ENCODE data around the gene GLCCI1. TPM values are rescaled to one million over a fixed set of nuclear protein-coding genes. Genes with fewer than 3 reads are reported as not detected.

The GLCCI1 gene
- total and polyA plus RNA-seq, 2 of the 8 experiments (the other 6 are each of a cell fraction or from before 2014, with no cell fraction given) = 12.4 to 27.7 TPM

DNA sequence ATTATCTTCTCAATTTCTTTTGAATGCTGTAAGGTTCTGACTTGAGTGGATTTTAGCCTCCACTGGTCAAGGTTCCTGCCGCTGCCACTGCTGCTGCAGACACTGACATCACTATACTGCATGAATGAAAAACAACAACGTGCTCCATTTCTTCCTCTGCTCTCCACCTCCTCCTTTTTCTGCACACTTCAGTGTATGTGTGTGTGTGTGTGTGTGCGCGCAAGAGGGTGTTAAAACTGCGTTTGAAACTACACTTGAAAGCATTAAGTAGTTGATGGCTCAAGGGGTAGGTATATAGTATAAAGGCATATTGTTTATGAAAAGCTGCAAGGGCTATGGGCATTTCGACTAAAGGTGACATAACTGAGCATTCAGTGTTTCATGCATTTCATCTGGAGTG, 3.5 kb downstream of the GLCCI1 start:
- ChIA-PET CTCF (ENCODE audit: partially characterized antibody) (interaction anchor here (0.5 kb wide), 1 partner anchor 296 kb away, joined by 4 read pairs; no protein-coding TSS in a partner anchor), POLR2A (ENCODE audit: partially characterized antibody) (no interaction called here)
- no peak for DNase-seq (ENCODE audit: low read depth in 1 of 2, low spot score in 2 of 2)
- H3K36me3 ChIP-seq (ENCODE audit: control insufficient read depth in 2 of 4, insufficient read depth in 4 of 4, low read length in 3 of 4) = no peaks in the 10 kb centered on the region
- no peak overlapping the region for H4K5ac ChIP-seq (ENCODE audit: insufficient read length, low read depth, low read length)
- H2BK5ac ChIP-seq (ENCODE audit: low read depth, low read length) = no peak overlapping the region
- no peak overlapping the region for H4K91ac ChIP-seq (replicated peaks; ENCODE audit: insufficient read length, low read length)
- no peak overlapping the region for H2AK5ac ChIP-seq (ENCODE audit: low read depth, low read length)
- TF ChIP-seq CEBPB (IDR thresholded peaks at IDR 0.05; ENCODE audit: low read depth, low read length) (no peak), CTBP2 (IDR thresholded peaks at IDR 0.05; ENCODE audit: borderline replicate concordance, insufficient read depth, insufficient read length, low read length) (no peak)
- H2BK12ac ChIP-seq (ENCODE audit: low read depth, low read length) = no peak overlapping the region
- H2BK120ac ChIP-seq (replicated peaks; ENCODE audit: low read depth, low read length) = no peak overlapping the region
- no peaks in the 10 kb centered on the region for H3K9me3 ChIP-seq (ENCODE audit: insufficient read depth in 2 of 2, low read depth in 1 of 2, low read length in 1 of 2)
- peaks cover 5 to 16% of the 10 kb centered on the region in 2 experiments for H4K20me1 ChIP-seq (replicated peaks in 1 of 2; ENCODE audit: control insufficient read depth in 1 of 2, insufficient read depth in 2 of 2, low read length in 2 of 2)
- no peak overlapping the region for H3K18ac ChIP-seq (ENCODE audit: extremely low read depth, low read length)
- peak overlapping the region; percentile 58 to 83; a peak in 3 of 4 replicates for H3K4me2 ChIP-seq (ENCODE audit: insufficient read depth in 1 of 2, low read depth in 2 of 2, low read length in 2 of 2)
- no peak overlapping the region for H2AFZ ChIP-seq (ENCODE audit: low read length)
- no peak overlapping the region for H3K27ac ChIP-seq (ENCODE audit: low read depth, low read length)
- H3K23me2 ChIP-seq (ENCODE audit: low read depth, low read length) = peaks cover 10% of the 10 kb centered on the region
- no peak overlapping the region for H4K8ac ChIP-seq (ENCODE audit: extremely low read depth, insufficient read depth, low read length)
- peak overlapping the region in 1 of 4 experiments; percentile 80; a peak in 1 of 8 replicates for H3K4me3 ChIP-seq (ENCODE audit: extremely low read depth in 1 of 4, insufficient read depth in 2 of 4, low read depth in 3 of 4, low read length in 4 of 4)
- H2BK20ac ChIP-seq (ENCODE audit: low read length) = no peak overlapping the region
- no peak overlapping the region for H3K14ac ChIP-seq (ENCODE audit: insufficient read length)
- no peak overlapping the region for H2BK15ac ChIP-seq (ENCODE audit: low read length)
- no peak for FAIRE-seq
- peak overlapping the region; percentile 14 for H3K4ac ChIP-seq (replicated peaks; ENCODE audit: insufficient read length, low read depth, low read length)
- H3K27me3 ChIP-seq (replicated peaks in 1 of 4; ENCODE audit: control insufficient read depth in 3 of 4, extremely low read depth in 1 of 4, insufficient read depth in 3 of 4, low read length in 3 of 4) = peaks cover 0 to 1% (median 0%) of the 10 kb centered on the region in 4 experiments; a peak in 1 of 7 replicates
- H3K56ac ChIP-seq (replicated peaks; ENCODE audit: insufficient read length, low read depth, low read length) = no peak overlapping the region
- peaks cover 0 to 16% (median 9%) of the 10 kb centered on the region in 4 experiments; a peak in 5 of 7 replicates for H3K4me1 ChIP-seq (replicated peaks in 1 of 4; ENCODE audit: control insufficient read depth in 3 of 4, insufficient read depth in 4 of 4, low read length in 3 of 4)
- H3K9ac ChIP-seq (replicated peaks in 1 of 4; ENCODE audit: extremely low read depth in 1 of 4, low read depth in 3 of 4, low read length in 3 of 4) = no peak overlapping the region
- WGBS, 2 experiments (ENCODE audit: extremely low coverage in 1 of 2, insufficient coverage in 1 of 2, insufficient read length in 1 of 2, insufficient replicate concordance in 2 of 2, low coverage in 1 of 2, low lambda C conversion rate in 2 of 2, missing lambda C conversion rate in 1 of 2) = 66% methylated on average over 6 of the region's 6 CpGs; no CpG with 5 or more reads in 1 of the 2 experiments
- peaks cover 3% of the 10 kb centered on the region for H3K79me1 ChIP-seq (ENCODE audit: low read depth, low read length)
- peaks cover 4 to 72% of the 10 kb centered on the region in 2 experiments; a peak in 3 of 4 replicates for H3K79me2 ChIP-seq (ENCODE audit: control insufficient read depth in 1 of 2, insufficient read depth in 2 of 2, low read length in 2 of 2)
- H3K23ac ChIP-seq (ENCODE audit: insufficient read length) = no peak overlapping the region
